Mesothelial cell of epicardium (in vitro differentiated cells): Measurements from ENCODE around the gene TMEM178B. TPM values are rescaled to one million over a fixed set of nuclear protein-coding genes. Genes with fewer than 3 reads are reported as not detected.
"Not testable (repeated sequence)": the region's sequence is repeated elsewhere in the genome, so short reads cannot be mapped to it uniquely, and the experiment has no call there.

Source experiments
- DNase-seq, 2 experiments: peaks; one replicate each; pipeline ENCODE4 v3.0.0; 2021; ENCODE audit warnings: low spot score in 2 of 2; ENCODE audit not compliant: unreplicated experiment in 2 of 2
- H3K27ac Mint-ChIP-seq: 2 replicates; pipeline ENCODE4 v1.8.0; 2021; ENCODE audit warnings: mixed read lengths
- H3K27me3 Mint-ChIP-seq: 2 replicates; pipeline ENCODE4 v1.8.0; 2021; ENCODE audit warnings: low read depth, mixed read lengths
- H3K36me3 Mint-ChIP-seq: 2 replicates; pipeline ENCODE4 v1.8.0; 2021; ENCODE audit warnings: mixed read lengths
- H3K4me1 Mint-ChIP-seq: 2 replicates; pipeline ENCODE4 v1.8.0; 2021; ENCODE audit warnings: mixed read lengths
- H3K4me3 Mint-ChIP-seq: 2 replicates; pipeline ENCODE4 v1.8.0; 2021; ENCODE audit warnings: mild to moderate bottlenecking, moderate library complexity, mixed read lengths
- H3K9me3 Mint-ChIP-seq: 2 replicates; pipeline ENCODE4 v1.8.0; 2021; ENCODE audit warnings: mixed read lengths
- total RNA-seq: library from RNA; stranded (reverse); gene quantifications from 3 replicates; pipeline ENCODE4 v1.2.1, GENCODE V29; 2021
- TF ChIP-seq, protein P1 (sequence below): fragments of 200-600 bp; sonication (generic); IDR thresholded peaks from one replicate; pipeline ENCODE4 v1.5.0; 2021; ENCODE audit warnings: antibody characterized with exemption; ENCODE audit not compliant: unreplicated experiment

Gene TMEM178B
- total RNA-seq, 1 donor from 2014 or later = 0.16 TPM

DNA sequence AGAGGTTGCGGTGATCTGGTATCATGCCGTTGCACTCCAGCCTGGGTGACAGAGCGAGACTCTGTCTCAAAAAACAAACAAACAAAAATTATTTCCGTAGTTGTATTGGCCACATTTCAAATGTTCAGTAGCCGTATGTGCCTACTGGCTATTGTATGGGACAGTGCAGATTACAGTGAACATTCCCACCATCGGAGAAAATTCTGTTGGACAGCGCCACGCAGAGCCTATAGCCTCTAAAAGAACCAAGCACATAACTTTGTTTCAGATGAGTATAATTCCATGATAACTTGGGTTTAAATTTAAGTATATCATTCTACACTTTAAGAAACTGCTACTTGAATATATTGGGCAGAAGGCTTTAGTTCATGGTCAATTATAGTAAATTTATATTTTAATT lies 5.4 kb downstream of the TMEM178B start:
- no peak for DNase-seq
- no peaks in the 10 kb centered on the region for H3K36me3 Mint-ChIP-seq
- peaks cover 30% of the 10 kb centered on the region for H3K27me3 Mint-ChIP-seq
- H3K4me1 Mint-ChIP-seq = no peaks in the 10 kb centered on the region
- no peak overlapping the region for H3K4me3 Mint-ChIP-seq
- H3K27ac Mint-ChIP-seq = no peak overlapping the region
- no peaks in the 10 kb centered on the region for H3K9me3 Mint-ChIP-seq
- TF ChIP-seq, protein P1, sequence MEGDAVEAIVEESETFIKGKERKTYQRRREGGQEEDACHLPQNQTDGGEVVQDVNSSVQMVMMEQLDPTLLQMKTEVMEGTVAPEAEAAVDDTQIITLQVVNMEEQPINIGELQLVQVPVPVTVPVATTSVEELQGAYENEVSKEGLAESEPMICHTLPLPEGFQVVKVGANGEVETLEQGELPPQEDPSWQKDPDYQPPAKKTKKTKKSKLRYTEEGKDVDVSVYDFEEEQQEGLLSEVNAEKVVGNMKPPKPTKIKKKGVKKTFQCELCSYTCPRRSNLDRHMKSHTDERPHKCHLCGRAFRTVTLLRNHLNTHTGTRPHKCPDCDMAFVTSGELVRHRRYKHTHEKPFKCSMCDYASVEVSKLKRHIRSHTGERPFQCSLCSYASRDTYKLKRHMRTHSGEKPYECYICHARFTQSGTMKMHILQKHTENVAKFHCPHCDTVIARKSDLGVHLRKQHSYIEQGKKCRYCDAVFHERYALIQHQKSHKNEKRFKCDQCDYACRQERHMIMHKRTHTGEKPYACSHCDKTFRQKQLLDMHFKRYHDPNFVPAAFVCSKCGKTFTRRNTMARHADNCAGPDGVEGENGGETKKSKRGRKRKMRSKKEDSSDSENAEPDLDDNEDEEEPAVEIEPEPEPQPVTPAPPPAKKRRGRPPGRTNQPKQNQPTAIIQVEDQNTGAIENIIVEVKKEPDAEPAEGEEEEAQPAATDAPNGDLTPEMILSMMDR = no peak

DNA sequence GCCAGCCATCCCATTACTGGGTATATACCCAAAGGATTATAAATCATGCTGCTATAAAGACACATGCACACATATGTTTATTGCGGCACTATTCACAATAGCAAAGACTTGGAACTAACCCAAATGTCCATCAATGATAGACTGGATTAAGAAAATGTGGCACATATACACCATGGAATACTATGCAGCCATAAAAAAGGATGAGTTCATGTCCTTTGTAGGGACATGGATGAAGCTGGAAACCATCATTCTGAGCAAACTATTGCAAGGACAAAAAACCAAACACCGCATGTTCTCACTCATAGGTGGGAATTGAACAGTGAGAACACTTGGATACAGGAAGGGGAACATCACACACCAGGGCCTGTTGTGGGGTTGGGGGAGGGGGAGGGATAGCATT lies 15.6 kb downstream of the TMEM178B start:
- not testable (repeated sequence) for H3K27ac Mint-ChIP-seq, DNase-seq, H3K4me3 Mint-ChIP-seq, H3K9me3 Mint-ChIP-seq, H3K4me1 Mint-ChIP-seq, H3K36me3 Mint-ChIP-seq
- H3K27me3 Mint-ChIP-seq = peaks cover 30% of the 10 kb centered on the region

DNA sequence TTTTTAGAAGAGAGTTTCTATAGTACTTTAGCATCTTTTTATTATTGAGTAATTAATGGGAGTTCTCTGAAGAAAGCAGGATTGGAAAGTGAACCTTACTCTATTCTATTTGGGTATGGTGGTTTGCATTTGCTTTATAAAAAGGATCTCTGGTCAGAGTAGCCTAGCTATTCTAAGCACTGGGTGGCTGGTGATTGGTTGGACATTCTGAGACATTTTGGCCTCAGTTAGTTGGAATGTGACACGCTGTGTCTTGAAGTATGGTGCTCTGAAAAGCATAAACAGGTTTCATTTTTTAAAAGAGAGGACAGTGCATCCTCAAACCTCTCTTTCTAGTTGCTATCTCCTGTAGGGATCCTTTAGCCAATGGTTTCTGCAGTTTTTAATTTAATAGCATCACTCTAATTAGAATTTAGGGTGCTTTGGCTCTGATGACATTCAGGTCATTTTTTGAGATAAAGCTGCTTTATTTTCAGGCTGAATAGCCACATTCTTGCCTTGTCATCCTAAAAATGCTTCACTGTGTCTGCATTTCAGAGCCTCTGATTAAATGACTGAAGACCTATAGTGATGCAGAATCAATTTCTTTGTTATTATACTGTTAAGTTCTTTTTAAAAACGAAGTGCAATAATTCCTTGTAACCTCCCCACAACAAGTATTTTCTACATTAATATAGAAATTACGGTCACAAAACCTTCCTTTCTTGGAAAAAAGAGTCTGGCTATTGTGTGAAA lies 20.6 kb downstream of the TMEM178B start:
- Mint-ChIP-seq H3K27me3 (peaks cover 7% of the 10 kb centered on the region), H3K27ac (no peak overlapping the region), H3K9me3 (no peaks in the 10 kb centered on the region), H3K36me3 (no peaks in the 10 kb centered on the region), H3K4me1 (no peaks in the 10 kb centered on the region), H3K4me3 (no peak overlapping the region)
- no peak for DNase-seq
- TF ChIP-seq, protein P1 = no peak

DNA sequence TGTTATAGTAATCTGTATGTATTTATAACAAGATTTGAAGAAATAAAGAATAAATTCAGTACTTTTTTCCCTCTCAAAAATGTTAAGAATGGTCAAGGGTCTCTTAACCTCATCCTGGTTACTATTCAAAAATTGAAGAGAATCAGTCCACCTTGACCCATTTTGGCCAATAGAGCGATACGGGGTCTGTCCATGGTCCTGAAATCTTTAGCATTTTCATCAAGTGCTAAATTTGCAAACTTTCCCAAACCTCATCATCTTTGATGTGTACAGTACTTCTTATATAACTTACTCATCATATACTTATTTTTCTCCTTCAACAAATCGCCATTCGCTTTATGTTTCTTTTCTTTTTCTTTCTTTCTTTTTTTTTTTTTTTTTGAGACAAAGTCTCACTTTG lies 23.6 kb downstream of the TMEM178B start:
- Mint-ChIP-seq H3K9me3 (no peaks in the 10 kb centered on the region), H3K4me3 (no peak overlapping the region), H3K4me1 (no peaks in the 10 kb centered on the region), H3K36me3 (no peaks in the 10 kb centered on the region), H3K27ac (no peak overlapping the region), H3K27me3 (peaks cover 3% of the 10 kb centered on the region)
- no peak for DNase-seq
- TF ChIP-seq, protein P1 = no peak

DNA sequence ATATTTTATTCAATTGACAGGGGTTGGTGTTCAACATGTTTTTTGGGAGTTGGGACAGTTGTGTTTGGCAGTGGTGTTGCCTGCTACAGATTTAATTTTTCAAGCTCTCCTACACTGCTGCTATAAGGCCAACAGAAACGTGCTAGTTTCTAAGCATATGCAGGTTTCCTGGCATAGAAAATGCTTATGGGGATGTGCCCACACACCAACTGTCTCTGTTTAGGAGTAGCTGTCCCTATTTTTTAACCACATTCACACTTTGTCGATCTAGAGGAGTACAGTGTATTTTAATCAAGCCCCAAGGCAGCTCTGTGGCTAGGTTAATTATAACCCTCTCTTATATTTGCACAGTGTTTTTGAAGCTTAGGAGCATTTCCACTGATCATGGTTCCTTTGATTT lies 28.6 kb downstream of the TMEM178B start:
- TF ChIP-seq, protein P1 = no peak
- Mint-ChIP-seq H3K9me3 (no peaks in the 10 kb centered on the region), H3K27ac (no peak overlapping the region), H3K36me3 (no peaks in the 10 kb centered on the region), H3K4me3 (no peak overlapping the region), H3K4me1 (no peaks in the 10 kb centered on the region), H3K27me3 (peaks cover 7% of the 10 kb centered on the region)
- no peak for DNase-seq

- no peaks in the 10 kb centered on the region for H3K9me3 Mint-ChIP-seq
- DNase-seq = no peak
- H3K4me3 Mint-ChIP-seq = no peak overlapping the region
- H3K27ac Mint-ChIP-seq = no peak overlapping the region
- H3K27me3 Mint-ChIP-seq = peaks cover 7% of the 10 kb centered on the region
- TF ChIP-seq, protein P1 = no peak
- H3K4me1 Mint-ChIP-seq = no peaks in the 10 kb centered on the region
- H3K36me3 Mint-ChIP-seq = no peaks in the 10 kb centered on the region
Measured at GRCh38 chr7:141103847-141104429, 30.1 kb downstream of the TMEM178B start.
